ENCODE results near the gene SLC20A1.

- TF ChIP-seq CTCF (IDR thresholded peaks at IDR 0.05) = no peak
- no peak for TF ChIP-seq POLR2A (IDR thresholded peaks at IDR 0.05)
Observed at GRCh38 chr2:112621790-112622527, 23.8 kb upstream of the SLC20A1 start.

Measured in lower leg skin (tissue), 3 donors.